Cardiac fibroblast (primary cell): Measurements from ENCODE around the gene KCNK5.

ENCODE experiments used
- DNase-seq, 2 donors: peaks; one replicate each; pipeline versions ENCODE4 v3.0.0 to v3.0.0-alpha.2; 2010; ENCODE audit warnings: low read depth in 2 of 2
- H3K4me3 ChIP-seq, 2 donors: replicated peaks in 1 of 2; 1 replicate in 1 of 2; 2 replicates in 1 of 2; pipeline ENCODE4 v1.5.1; 2011; ENCODE audit warnings: low read depth in 2 of 2, low read length in 2 of 2, mild to moderate bottlenecking in 2 of 2, moderate library complexity in 1 of 2
- CTCF ChIP-seq: IDR thresholded peaks from one replicate; pipeline ENCODE4 v1.5.1; 2011; ENCODE audit warnings: low read depth, mild to moderate bottlenecking, low read length, inconsistent platforms

KCNK5 gene

DNA sequence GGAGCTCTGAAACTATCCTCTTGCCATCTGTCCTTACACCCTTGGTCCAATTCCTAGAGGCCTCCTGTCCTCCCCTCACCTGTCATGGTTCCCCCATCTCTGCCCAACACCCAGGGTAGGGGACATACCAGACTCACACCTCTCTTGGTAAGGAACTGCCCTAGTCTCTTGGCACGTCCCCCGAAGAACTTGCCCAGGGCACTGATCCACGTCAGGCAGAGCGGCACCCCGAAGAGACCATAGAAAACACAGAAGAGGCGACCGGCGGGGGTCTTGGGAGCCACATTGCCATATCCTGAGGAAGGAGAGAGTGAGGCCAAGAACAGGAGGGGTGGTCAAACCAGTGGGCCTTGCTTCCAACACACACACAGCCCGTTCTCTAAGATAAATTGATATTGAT, 34.8 kb downstream of the KCNK5 start:
- no peak for DNase-seq
- no peak overlapping the region for H3K4me3 ChIP-seq
- TF ChIP-seq CTCF = no peak

GRCh38 chr6:39193201-39193791, 36.0 kb downstream of the KCNK5 start:
- no peak for TF ChIP-seq CTCF
- no peak overlapping the region for H3K4me3 ChIP-seq
- DNase-seq = no peak

- no peak for DNase-seq
- TF ChIP-seq CTCF = no peak
- H3K4me3 ChIP-seq = no peak overlapping the region
Measured at GRCh38 chr6:39192736-39193135, 36.5 kb downstream of the KCNK5 start.

- H3K4me3 ChIP-seq = no peak overlapping the region
- no peak for DNase-seq
- no peak for TF ChIP-seq CTCF
Measured at GRCh38 chr6:39191236-39191930, 37.9 kb downstream of the KCNK5 start.

- TF ChIP-seq CTCF = no peak
- DNase-seq = no peak
- no peak overlapping the region for H3K4me3 ChIP-seq
Measured at GRCh38 chr6:39190545-39191235, 38.6 kb downstream of the KCNK5 start.

- no peak overlapping the region for H3K4me3 ChIP-seq
- DNase-seq = peak in 1 of 2 donors; percentile 4
- TF ChIP-seq CTCF = peak; percentile 16
Measured at GRCh38 chr6:39189915-39190544, 39.2 kb downstream of the KCNK5 start.
